RPMI7951 (cell line): ENCODE data around the gene RNPEP. TPM values are rescaled to one million over a fixed set of nuclear protein-coding genes. Genes with fewer than 3 reads are reported as not detected.
"Not testable (repeated sequence)": the region's sequence is repeated elsewhere in the genome, so short reads cannot be mapped to it uniquely, and the experiment has no call there.

Source experiments
- DNase-seq: peaks from one replicate; pipeline ENCODE4 v3.0.0-alpha.2; 2012; ENCODE audit warnings: low read depth
- total RNA-seq: library from RNA; depleted of rRNA; stranded (reverse); fragments of >200 nt; shearing (Covaris generic); gene quantifications from 2 replicates; pipeline ENCODE4 v1.2.3, GENCODE V29; 2014; rRNA removed

RNPEP gene, protein sequence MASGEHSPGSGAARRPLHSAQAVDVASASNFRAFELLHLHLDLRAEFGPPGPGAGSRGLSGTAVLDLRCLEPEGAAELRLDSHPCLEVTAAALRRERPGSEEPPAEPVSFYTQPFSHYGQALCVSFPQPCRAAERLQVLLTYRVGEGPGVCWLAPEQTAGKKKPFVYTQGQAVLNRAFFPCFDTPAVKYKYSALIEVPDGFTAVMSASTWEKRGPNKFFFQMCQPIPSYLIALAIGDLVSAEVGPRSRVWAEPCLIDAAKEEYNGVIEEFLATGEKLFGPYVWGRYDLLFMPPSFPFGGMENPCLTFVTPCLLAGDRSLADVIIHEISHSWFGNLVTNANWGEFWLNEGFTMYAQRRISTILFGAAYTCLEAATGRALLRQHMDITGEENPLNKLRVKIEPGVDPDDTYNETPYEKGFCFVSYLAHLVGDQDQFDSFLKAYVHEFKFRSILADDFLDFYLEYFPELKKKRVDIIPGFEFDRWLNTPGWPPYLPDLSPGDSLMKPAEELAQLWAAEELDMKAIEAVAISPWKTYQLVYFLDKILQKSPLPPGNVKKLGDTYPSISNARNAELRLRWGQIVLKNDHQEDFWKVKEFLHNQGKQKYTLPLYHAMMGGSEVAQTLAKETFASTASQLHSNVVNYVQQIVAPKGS
- total RNA-seq: 46.6 and 55.4 TPM in 2 replicates

DNA sequence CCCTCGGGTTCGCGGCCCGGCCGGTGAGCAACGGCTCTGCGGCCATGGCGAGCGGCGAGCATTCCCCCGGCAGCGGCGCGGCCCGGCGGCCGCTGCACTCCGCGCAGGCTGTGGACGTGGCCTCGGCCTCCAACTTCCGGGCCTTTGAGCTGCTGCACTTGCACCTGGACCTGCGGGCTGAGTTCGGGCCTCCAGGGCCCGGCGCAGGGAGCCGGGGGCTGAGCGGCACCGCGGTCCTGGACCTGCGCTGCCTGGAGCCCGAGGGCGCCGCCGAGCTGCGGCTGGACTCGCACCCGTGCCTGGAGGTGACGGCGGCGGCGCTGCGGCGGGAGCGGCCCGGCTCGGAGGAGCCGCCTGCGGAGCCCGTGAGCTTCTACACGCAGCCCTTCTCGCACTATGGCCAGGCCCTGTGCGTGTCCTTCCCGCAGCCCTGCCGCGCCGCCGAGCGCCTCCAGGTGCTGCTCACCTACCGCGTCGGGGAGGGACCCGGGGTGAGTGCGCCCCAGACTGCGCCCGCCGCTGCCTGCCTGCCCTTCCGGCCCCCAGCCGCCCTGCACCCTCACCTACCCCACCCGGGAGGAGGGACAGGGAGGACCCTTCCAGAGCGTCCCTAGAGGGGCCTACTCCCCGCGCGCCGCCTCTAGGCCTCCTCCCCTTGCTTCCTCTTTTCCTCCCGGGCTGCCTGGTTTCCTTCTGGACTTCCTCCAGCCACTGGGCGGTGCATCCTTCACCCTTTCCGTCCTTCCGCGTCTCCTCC is at the start of gene RNPEP:
Gene RNPEP, plus strand, starts transcription at position 26 of the 757 bp plus-strand sequence. Its CDS starts 19 bp downstream, at position 45.
- peak; percentile 84 for DNase-seq

GRCh38 chr1:201933840-201934430 is 48.5 kb upstream of the RNPEP start:
- peak; percentile 65 for DNase-seq

DNA sequence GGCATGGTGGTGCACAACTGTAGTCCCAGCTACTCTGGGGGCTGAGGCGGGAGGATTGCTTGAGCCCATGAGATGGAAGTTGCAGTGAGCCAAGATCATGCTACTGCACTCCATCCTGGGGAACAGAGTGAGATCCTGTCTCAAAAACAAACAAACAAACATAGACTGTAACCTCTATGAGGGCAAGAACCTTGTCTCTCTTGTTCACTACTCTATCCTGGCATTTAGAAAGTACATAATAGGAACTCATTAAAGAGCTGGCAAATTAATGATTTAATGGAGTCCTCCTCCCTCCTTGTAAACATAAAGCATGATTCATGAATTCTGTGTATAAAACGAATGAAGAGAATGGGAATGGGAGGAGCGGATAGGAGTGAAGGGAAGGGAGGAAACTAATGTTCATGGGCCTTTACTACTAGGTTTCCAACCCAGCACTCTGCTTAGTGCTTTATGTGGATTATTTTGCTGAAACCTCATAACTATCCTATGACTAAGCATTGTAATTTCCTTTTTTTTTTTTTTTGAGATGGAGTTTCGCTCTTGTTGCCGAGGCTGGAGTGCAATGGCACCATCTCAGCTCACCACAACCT is 44.7 kb upstream of the RNPEP start:
- peak; percentile 75 for DNase-seq

DNA sequence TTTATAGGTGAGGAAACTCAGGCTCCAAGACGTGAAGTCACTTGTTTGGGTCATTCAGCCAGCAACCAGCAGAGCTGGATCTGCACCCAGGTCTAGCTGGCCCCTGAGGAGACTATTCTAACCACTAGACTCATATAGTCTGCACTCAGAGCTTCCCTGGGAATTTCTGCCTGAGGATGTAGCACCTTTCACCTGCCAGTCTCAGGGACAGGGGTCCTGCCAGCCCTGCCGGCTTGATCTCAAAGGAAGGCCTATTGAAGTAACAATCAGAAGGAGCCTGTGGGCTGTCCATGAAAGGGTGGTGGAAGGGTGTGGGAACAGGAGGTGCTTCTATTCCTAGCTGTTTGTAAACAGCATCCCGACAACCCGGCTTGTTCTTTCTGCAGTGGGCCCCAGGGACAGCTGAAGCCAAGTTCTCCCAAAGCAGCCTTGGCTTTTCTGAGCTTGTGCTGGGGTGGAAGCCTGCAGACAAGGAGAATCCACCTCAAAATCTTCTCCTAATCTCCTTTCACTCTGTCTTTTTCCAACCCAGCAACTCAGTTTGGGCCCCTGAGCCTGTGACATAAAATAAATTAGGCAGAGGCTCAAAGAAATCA is 43.9 kb upstream of the RNPEP start:
- no peak for DNase-seq

- DNase-seq: no peak
Observed at GRCh38 chr1:201939148-201939547, 43.3 kb upstream of the RNPEP start.

GRCh38 chr1:201939574-201939973 is 42.9 kb upstream of the RNPEP start:
- DNase-seq: no peak

DNA sequence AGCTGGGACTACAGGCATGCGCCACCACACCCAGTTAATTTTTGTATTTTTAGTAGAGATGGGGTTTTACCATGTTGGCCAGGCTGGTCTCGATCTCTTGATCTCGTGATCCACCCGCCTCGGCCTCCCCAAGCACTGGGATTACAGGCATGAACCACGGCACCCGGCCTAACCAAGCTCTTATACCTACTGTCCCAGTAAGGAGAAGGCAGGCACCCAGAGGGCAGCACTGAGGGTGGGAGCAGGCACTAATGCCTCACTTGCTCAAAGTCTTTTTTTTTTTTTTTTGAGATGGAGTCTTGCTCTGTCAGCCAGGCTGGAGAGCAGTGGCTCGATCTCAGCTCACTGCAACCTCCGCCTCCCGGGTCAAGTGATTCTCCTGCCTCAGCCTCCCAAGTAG is 42.1 kb upstream of the RNPEP start:
- not testable (repeated sequence) for DNase-seq

DNA sequence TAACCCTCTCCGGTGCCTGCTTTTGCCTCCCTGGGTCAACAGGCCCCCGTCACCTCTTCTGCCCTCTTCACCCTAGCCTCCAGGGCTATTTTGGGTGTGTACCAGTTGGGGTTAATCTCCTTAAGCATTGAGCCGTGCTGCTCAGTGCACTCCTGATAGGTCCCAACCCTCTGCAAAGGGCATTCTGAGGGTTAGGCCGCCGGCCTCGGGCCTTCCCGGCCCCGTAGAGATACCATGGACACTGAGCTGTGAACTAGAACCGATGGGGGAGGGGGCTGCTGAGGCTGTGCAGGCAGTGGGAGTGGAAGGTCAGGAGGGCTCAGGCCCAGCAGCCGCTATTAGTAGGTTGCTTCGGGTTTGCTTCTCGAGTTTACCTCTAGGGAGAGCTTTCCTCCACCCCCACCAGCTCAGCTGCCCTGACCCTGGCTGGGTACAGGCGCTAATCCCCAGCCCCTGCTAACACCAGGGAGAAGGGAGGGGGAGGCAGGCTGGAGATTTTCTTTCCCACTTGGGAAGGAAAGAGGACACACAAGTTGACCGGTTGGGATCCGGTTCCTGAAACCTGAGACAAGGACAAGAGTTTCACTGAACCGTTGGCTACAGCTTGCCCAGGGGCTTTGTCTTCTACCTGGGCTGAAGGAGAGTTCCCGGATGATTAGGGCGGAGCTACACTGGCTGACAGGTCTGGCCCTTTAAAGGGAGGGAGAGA is 40.9 kb upstream of the RNPEP start:
- DNase-seq: no peak

GRCh38 chr1:201942129-201942495 is 40.3 kb upstream of the RNPEP start:
- DNase-seq: no peak

DNA sequence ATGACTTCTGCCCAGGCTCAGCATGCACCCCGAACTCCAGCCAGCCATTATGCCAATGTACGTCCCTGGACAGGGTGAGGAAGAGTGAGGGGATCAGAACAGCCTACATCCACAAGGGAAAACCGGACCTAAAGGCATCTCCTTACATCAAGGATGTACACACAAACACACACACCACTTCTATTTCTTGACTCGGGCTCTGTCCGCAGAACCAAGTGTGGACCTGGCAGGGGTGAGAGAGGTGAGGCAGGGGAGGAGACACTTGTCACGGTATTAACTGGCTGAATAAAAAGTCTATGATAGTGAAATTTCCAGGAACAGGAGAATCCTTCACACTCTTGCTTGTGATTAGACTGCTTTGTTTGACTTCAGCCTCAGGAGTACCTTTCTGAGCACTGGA is 38.4 kb upstream of the RNPEP start:
- DNase-seq: no peak

DNA sequence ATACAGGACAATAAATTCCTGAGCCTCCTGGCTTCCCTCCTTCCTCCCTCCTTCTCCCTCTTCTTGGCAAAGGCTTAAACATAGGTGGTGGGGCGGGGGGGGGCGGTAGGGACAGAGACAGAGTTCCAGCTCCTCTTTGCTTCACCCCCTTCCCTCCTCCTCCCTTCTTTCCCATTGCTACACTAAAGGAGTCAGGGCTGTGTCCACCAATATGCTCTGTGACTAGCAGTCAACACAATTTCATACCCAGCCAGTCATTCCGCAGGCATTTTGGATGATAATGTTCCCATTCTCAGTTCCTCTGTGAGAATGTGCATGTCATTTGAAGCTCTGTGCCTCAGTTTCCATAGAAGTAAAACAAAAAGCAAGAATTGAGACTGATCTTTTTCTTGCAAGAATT is 37.8 kb upstream of the RNPEP start:
- no peak for DNase-seq

- no peak for DNase-seq
Observed at GRCh38 chr1:201945157-201945556, 37.3 kb upstream of the RNPEP start.

GRCh38 chr1:201945863-201946223 is 36.6 kb upstream of the RNPEP start:
- DNase-seq: no peak

DNA sequence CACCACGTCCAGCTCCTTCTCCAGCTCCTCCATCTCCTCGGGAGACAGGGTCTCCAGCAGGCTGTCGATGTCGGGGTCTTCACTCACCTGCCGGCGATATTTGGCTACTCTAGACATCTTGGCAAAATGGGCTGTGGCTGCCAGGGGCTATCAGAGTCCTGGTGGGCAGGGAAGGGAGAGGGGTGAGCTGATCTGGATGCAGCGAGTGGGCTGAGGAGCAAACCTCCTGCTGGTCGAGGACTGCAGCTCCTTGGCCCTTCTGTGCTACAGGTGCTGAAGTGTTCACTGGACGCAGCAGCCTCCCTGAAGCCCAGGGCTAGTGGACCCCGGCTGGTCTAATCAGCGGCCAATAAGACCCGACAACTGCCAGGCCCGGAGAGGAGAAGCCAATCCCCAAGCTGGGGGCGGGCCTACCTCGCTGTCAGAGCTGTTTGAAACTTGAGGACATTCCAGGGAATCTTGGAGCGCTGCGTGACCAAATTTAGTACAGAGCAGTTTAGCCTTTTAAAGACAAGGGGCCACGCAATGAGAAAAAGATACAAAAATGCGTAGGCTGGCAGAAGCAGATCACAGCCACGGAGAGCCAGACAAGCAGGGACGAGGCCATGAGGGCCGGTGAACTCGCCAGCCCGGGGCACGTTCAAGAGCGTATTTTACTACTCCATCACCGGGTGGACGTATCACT is 36.1 kb upstream of the RNPEP start, which contains the start of gene LMOD1:
Gene LMOD1, minus strand, starts transcription at position 325 of the 685 bp plus-strand sequence. Its CDS starts 208 bp downstream, at position 117.
- peak; percentile 86 for DNase-seq

DNA sequence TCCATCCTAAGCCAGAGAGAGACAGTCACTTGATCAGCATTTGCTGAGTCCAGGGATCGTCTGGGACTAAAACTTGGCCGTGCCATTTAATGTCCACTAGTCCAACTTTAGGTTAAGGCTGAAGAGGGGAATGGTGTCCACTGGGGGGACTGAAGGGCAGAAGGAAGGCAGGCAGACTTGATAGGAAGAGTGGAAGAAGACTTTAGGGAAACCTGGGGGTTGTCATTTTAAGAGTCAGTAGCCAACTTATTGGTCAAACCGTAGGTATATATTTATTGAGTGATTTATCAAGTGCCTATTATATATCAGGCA is 34.8 kb upstream of the RNPEP start:
- DNase-seq: peak; percentile 17

DNA sequence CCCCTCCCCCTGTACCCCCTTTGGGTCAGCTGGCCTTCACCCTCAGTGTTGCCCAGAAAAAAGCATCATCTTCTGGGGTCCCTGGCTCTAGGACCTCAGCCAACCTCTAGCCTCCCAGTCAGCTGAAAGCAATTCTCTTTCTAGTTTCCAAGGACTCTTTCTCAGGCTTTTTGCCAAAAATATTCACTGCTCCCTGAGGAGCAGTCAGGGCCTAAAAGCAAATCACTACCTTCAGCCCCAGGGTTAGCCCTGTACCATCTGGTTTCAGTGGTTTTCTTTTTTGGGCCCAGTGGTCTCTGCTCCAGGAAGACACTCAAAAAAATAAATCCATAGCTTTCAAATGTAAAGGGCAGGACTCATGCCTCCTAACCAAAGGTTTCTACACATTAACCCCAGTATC is 33.0 kb upstream of the RNPEP start:
- DNase-seq: no peak

- peak; percentile 15 for DNase-seq
Observed at GRCh38 chr1:201954263-201955008, 28.0 kb upstream of the RNPEP start.

- DNase-seq: peak; percentile 98
Observed at GRCh38 chr1:201955009-201955728, 27.3 kb upstream of the RNPEP start, which contains the start of gene TIMM17A. Gene TIMM17A, plus strand, starts transcription at chr1:201955503. Its CDS starts 24 bp downstream, at chr1:201955527.

DNA sequence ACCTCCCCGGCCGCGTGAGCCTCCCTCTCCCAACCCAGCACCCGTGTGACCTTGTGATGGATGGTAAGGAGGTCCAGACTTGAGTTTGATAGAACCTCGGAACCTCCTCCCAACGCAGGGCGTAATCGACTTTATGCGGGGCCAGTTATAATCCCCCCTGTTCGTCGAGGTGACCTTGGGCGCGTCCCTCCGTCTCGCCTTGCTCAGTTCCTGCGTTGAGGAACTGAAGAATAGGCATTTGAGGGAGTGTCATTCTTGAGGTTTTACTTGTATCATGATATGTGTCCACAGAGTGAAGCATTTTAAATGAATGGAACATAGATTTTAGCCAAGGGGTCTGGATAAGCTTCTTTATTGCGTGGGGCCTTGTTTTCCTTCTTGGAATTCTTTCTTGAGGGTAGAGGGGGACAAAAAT is 26.7 kb upstream of the RNPEP start:
- DNase-seq: no peak
